Hippocampal formation (tissue), 2 donors: ENCODE results near the gene SERINC1.

ENCODE experiments used
- DNase-seq, 2 donors: peaks; one replicate each; lab custom pipeline; 2025; lab: John Stamatoyannopoulos, UW

SERINC1 gene

GRCh38 chr6:122432816-122433215 lies 38.8 kb downstream of the SERINC1 start:
- DNase-seq = no peak

- DNase-seq = no peak
Observed at GRCh38 chr6:122431780-122432179, 39.8 kb downstream of the SERINC1 start.

- DNase-seq = no peak
Observed at GRCh38 chr6:122429323-122429722, 42.3 kb downstream of the SERINC1 start.

GRCh38 chr6:122428781-122429180 lies 42.8 kb downstream of the SERINC1 start:
- DNase-seq = no peak

- no peak for DNase-seq
Observed at GRCh38 chr6:122426597-122426996, 45.0 kb downstream of the SERINC1 start.

GRCh38 chr6:122423734-122424133 lies 47.9 kb downstream of the SERINC1 start:
- no peak for DNase-seq

- DNase-seq = no peak
Observed at GRCh38 chr6:122422614-122423267, 48.9 kb downstream of the SERINC1 start.

GRCh38 chr6:122422003-122422402 lies 49.6 kb downstream of the SERINC1 start:
- DNase-seq = no peak

- no peak for DNase-seq
Observed at GRCh38 chr6:122416825-122417224, 54.8 kb downstream of the SERINC1 start.

GRCh38 chr6:122412001-122412400 lies 59.6 kb downstream of the SERINC1 start:
- DNase-seq = no peak

GRCh38 chr6:122408702-122409458 lies 62.7 kb downstream of the SERINC1 start:
- DNase-seq = no peak

- DNase-seq = no peak
Observed at GRCh38 chr6:122408240-122408639, 63.4 kb downstream of the SERINC1 start.

- DNase-seq = no peak
Observed at GRCh38 chr6:122407712-122408111, 63.9 kb downstream of the SERINC1 start.

GRCh38 chr6:122406187-122406586 lies 65.4 kb downstream of the SERINC1 start:
- DNase-seq = no peak

- no peak for DNase-seq
Observed at GRCh38 chr6:122405417-122405816, 66.2 kb downstream of the SERINC1 start.

- no peak for DNase-seq
Observed at GRCh38 chr6:122404444-122404843, 67.2 kb downstream of the SERINC1 start.

GRCh38 chr6:122401104-122401503 lies 70.5 kb downstream of the SERINC1 start:
- no peak for DNase-seq

- peak in 1 of 2 donors; percentile 7 for DNase-seq
Observed at GRCh38 chr6:122400462-122401089, 71.0 kb downstream of the SERINC1 start.

- peak in 1 of 2 donors; percentile 11 for DNase-seq
Observed at GRCh38 chr6:122400121-122400450, 71.5 kb downstream of the SERINC1 start.

GRCh38 chr6:122399348-122400120 lies 72.1 kb downstream of the SERINC1 start, which contains the start of gene HSF2:
Gene HSF2, plus strand, starts transcription at chr6:122399652. Its CDS starts 86 bp downstream, at chr6:122399738.
- peak; percentile 97 to 99 for DNase-seq

GRCh38 chr6:122399055-122399347 lies 72.6 kb downstream of the SERINC1 start:
- peak in 1 of 2 donors; percentile 77 for DNase-seq

GRCh38 chr6:122394016-122394415 lies 77.6 kb downstream of the SERINC1 start:
- DNase-seq = no peak
